Esophagus squamous epithelium (tissue), 4 donors: ENCODE measurements around the gene NCKAP5.

ENCODE experiments used
- CTCF ChIP-seq, 6 experiments: fragments of 450-650 bp in 4 of 6; fragments of 200-600 bp in 2 of 6; sonication (generic) in 2 of 6; IDR thresholded peaks; one replicate each; pipeline ENCODE4 v1.5.1; 2016 to 2019; ENCODE audit warnings: antibody characterized with exemption in 6 of 6, mild to moderate bottlenecking in 4 of 6, moderate library complexity in 4 of 6
- POLR2A ChIP-seq, 4 donors: fragments of 450-650 bp; IDR thresholded peaks; one replicate each; pipeline ENCODE4 v1.6.1; 2017; ENCODE audit warnings: antibody characterized with exemption in 4 of 4, mild to moderate bottlenecking in 4 of 4, moderate library complexity in 3 of 4

GRCh38 chr2:133378386-133378785 lies 189.9 kb downstream of the NCKAP5 start:
- no peak for TF ChIP-seq CTCF (IDR thresholded peaks at IDR 0.05)
- TF ChIP-seq POLR2A (IDR thresholded peaks at IDR 0.05), result no peak
